GM21381 (cell line): Measurements from ENCODE around the gene EPHX1.

ENCODE experiments used
- ATAC-seq: cut with Tn5 transposase; IDR thresholded peaks from one replicate; pipeline ENCODE4 v1.9.1; 2021; ENCODE audit warnings: mild to moderate bottlenecking, moderate library complexity; ENCODE audit not compliant: unreplicated experiment

The EPHX1 gene

GRCh38 chr1:225840713-225841112 is 30.8 kb downstream of the EPHX1 start:
- no peak for ATAC-seq

- no peak for ATAC-seq
Observed at GRCh38 chr1:225842074-225842473, 32.1 kb downstream of the EPHX1 start.

GRCh38 chr1:225842788-225843425 is 33.0 kb downstream of the EPHX1 start:
- ATAC-seq = no peak

- no peak for ATAC-seq
Observed at GRCh38 chr1:225843426-225843795, 33.5 kb downstream of the EPHX1 start.

- ATAC-seq = no peak
Observed at GRCh38 chr1:225844236-225845061, 34.5 kb downstream of the EPHX1 start.

GRCh38 chr1:225845097-225845496 is 35.2 kb downstream of the EPHX1 start:
- ATAC-seq = no peak

- no peak for ATAC-seq
Observed at GRCh38 chr1:225845571-225846259, 35.8 kb downstream of the EPHX1 start.

GRCh38 chr1:225846331-225847310 is 36.7 kb downstream of the EPHX1 start:
- ATAC-seq = no peak

- ATAC-seq = peak; percentile 1
Observed at GRCh38 chr1:225847610-225848009, 37.7 kb downstream of the EPHX1 start.

- ATAC-seq = peak; percentile 64
Observed at GRCh38 chr1:225848030-225848955, 38.4 kb downstream of the EPHX1 start.

GRCh38 chr1:225849925-225850324 is 40.0 kb downstream of the EPHX1 start:
- ATAC-seq = no peak

GRCh38 chr1:225850370-225850769 is 40.4 kb downstream of the EPHX1 start:
- ATAC-seq = no peak

GRCh38 chr1:225851805-225852204 is 41.9 kb downstream of the EPHX1 start:
- peak; percentile 51 for ATAC-seq

- ATAC-seq = no peak
Observed at GRCh38 chr1:225852413-225853124, 42.6 kb downstream of the EPHX1 start.

GRCh38 chr1:225853441-225853840 is 43.5 kb downstream of the EPHX1 start:
- ATAC-seq = no peak

- ATAC-seq = no peak
Observed at GRCh38 chr1:225855503-225856300, 45.8 kb downstream of the EPHX1 start.

GRCh38 chr1:225857256-225857655 is 47.3 kb downstream of the EPHX1 start:
- ATAC-seq = no peak

- ATAC-seq = no peak
Observed at GRCh38 chr1:225859151-225859550, 49.2 kb downstream of the EPHX1 start.
